GM18873 (cell line): ENCODE measurements around the gene STX19.
"Not testable (repeated sequence)": the region's sequence is repeated elsewhere in the genome, so short reads cannot be mapped to it uniquely, and the experiment has no call there.

Experiments
- ATAC-seq: cut with Tn5 transposase; IDR thresholded peaks from one replicate; pipeline ENCODE4 v1.9.1; 2021; ENCODE audit warnings: mild to moderate bottlenecking, moderate library complexity, moderate number of reproducible peaks; ENCODE audit not compliant: unreplicated experiment, low FRiP score

The STX19 gene, protein sequence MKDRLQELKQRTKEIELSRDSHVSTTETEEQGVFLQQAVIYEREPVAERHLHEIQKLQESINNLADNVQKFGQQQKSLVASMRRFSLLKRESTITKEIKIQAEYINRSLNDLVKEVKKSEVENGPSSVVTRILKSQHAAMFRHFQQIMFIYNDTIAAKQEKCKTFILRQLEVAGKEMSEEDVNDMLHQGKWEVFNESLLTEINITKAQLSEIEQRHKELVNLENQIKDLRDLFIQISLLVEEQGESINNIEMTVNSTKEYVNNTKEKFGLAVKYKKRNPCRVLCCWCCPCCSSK

DNA sequence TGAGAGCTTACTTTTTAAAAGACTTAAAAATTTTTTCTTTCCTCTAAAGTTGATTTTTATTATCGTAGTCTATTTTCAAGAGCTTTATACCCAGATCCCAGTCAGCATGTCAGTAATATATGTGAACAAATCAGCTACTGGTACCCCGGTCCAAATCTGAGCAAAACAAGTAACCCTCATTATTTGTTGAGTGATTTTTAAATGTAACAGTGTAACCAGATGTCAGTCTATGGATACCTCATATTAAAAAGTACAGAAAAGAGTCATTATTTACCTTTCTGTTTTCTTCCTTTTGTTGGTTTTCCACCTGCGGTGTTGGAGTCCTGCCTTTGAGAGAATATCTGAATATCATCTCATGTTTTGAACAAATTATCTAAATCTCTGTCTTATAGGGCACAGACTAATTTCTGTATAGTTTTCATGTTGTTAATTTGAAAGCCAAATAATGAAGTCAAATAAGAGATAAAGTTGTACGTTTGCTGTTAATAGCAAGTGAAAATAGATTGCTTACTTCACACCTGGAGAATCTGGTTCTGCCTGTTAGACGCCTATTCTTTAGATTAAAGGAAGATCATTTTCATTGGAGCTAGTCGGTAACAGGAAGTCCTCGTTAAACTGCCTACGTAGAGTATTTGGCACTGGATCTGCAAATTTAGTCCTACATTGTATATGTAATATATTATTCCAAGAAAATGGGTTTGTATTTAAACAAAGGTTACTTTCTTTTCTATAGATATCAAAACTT is at the start of gene STX19:
Gene STX19, minus strand, starts transcription at position 505 of the 745 bp plus-strand sequence. CDS start 13,328 bp downstream, outside the sequence.
- no peak for ATAC-seq

GRCh38 chr3:94076055-94076454 is 47.7 kb upstream of the STX19 start:
- ATAC-seq = no peak

DNA sequence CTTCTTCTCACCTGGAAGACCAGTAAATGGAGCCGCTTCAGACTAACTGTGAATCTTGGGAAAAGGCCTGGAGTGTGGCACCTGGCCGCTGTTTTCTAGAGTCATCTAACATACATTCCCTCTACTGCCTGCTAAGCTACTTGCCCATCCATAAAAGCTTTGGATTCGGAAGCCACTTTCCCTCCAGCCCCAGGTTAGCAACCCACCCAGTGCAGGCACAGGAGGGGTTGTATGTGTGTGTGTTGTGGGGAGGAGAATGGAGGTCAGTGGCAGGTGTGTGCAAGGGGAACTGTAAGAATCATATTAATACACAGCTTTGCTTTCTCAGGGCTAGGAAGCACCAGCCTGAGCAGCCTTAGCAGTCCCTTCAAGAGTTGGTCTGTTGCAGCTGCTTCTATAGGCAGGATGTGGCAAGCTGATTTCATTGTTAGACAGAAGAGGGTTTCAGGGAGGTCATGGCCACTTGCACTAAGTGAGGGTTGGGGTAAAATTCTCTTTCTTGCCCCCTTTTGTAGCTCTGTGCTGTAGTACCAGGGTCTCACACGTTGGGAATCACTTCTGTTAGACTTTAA is 43.4 kb upstream of the STX19 start:
- peak; percentile 69 for ATAC-seq

DNA sequence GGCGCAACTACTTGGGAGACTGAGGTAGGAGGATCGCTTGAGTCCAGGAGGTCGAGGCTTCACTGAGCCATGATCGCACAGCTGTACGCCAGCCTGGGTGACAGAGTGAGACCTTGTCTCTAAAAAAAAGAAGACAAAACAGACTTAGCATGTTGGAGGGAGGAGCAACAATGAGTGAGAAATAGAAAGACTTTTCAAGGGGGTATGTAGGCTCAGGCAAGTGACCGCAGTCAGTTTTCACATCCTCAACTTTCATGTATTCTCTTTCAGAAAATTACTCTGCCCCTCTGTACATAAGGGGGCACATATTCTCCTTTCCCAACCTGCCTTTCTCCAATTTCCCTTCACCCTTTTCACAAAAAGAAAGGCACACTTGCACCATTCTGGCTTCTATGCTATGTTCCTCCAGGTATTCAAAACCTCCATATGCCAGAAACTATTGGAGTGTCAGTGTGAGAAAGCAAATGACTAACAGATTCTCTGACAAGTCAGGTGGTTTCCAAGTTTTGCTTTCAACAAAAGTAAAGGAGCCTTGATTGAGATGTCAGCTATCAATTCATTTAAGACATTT is 42.0 kb upstream of the STX19 start:
- peak; percentile 36 for ATAC-seq

GRCh38 chr3:94069194-94069813 is 40.9 kb upstream of the STX19 start:
- no peak for ATAC-seq

DNA sequence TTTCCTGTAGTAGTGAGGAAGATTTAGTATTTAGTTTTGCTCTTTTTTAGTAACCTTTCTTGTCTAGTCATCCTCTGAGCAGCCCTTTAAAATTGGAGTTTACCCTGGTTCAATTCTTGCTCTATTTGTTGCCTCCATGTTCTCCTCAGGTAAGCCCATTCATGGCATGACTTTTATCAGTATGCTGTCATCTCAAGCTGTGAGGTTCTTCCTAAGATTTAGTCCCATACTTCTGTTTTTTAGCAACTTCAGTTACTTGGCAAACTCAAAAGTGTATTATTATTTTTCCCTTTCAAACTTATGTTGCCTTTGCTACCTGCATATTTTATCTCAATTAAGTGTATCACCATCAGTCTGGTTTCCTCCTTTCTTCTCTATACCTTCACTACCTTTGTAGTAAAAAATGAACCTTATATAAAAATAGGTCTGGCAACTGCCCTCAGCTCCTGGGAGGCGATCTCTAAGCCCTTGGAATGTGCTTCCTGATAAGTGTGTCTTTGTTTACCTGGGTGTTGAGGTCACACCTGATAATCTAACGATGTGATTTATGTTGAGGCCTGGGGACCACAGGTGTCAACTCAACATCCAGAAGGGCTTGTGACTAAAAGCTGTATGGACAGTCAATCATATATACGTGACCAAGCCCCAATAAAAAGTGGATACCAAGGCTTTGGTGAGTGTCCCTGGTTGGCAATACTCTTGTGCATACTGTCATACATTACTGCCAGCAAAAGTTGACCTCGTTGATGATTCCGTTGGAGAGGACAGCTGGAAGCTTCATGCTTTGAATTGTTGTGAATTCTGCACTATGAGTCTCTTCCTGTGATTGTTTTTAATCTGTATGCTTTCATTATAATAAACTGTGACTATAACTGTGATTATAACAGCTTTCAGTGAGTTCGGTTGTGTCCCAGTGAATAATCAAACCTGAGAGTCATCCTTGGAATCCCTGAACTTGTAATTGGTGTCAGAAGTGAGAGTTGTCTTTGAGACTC is 38.4 kb upstream of the STX19 start:
- no peak for ATAC-seq

DNA sequence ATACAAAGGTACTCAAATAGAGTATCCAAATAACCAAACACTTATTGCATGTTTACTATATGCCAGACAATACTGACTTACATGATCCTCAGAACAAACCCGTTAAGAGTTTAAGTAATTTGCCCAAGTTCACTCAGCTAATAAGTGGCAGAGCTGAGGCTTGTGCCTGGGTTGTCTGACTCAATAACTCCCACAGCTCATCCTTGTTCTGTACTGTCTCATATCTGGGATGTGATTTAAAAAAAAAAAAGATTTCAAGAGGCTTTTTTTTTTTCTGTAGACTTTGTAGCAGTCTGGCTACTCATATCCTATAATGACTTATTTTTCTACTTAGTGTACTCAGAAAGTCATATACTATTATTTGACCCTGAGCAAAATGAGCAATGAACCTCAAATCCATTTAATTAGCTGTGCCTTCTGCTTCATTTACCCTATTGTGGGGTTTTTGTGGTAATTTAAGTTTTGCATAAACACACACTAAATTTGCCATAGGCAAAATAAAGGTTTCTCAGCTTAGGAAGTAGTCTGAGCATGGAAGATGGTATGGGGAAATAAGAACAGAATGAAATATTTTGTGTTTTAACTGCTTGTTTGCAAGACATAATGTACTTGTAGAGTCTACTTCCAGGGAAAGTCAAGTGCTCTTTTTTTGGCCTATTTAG is 37.6 kb upstream of the STX19 start:
- ATAC-seq = no peak

DNA sequence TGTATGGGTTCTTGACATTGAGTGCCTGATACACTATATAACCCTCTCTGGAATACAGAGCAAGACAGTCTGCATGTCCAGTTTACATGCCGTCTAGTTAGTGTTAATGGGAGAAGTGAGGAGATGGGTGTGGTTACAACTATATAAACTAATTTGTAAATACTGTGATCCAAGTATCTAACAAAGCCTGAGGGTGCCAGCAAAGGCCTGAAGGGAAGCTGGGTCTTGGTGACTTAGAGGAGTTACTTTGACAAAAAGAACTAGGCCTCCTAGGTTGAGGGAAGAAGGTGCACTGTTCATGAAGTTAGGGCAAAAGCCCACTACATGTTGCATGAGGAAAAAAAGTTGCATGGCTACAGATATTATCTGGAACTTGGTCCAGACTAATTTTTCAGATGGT is 36.7 kb upstream of the STX19 start:
- ATAC-seq = no peak

GRCh38 chr3:94064243-94064860 is 36.0 kb upstream of the STX19 start:
- no peak for ATAC-seq

DNA sequence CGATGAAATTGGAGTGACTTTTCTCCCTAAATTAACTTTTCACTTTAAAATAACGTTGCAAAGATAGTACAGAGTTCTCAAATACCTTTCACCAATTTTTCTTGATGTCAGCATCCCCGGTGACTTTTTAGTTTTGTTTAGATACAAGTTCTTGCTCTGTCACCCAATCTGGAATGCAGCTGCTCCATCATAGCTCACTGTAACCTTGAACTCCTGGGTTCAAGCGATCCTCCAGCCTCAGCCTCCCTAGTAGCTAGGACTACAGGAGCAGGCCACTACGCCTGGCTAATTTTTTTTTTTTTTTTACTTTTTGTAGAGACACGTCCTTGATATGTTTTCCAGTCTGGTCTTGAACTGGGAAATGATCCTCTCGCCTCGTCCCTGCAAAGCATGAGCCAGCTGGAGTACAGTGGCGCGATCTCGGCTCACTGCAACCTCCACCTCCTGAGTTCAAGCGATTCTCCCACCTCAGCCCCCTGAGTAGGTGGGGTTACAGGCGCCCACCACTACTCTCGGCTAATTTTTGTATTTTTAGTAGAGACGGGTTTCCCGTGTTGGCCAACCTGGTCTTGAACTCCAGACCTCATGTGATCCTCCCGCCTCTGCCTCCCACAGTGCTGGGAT is 35.2 kb upstream of the STX19 start:
- ATAC-seq = no peak

- ATAC-seq = peak; percentile 95
Observed at GRCh38 chr3:94062513-94063404, 34.4 kb upstream of the STX19 start, which contains the start of the genes DHFR2 and NSUN3. TSS of gene DHFR2 (minus strand) at chr3:94062916. CDS start at chr3:94061511, 1,405 bp downstream. TSS of gene NSUN3 (plus strand) at chr3:94063061. CDS start at chr3:94063127, 66 bp downstream.

GRCh38 chr3:94061297-94061696 is 32.9 kb upstream of the STX19 start:
- ATAC-seq = no peak

DNA sequence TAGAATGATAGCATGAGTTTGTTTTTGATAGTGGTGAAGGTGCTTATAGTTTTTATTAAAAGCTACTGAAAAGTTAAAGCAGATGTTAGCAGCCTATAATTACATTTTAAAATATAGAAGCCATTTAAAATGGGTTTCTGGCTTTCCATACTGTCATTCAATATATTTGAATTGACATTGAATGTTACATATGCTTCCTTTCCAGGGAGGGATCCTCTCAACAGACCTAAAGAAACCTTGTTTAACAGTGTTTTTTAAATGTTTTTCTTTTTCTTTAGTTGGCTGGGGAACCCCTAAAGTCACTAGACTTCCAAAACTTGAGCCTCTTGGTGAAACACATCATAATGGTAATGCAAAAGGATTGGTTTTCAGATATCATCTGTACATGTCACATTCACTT is 22.1 kb upstream of the STX19 start:
- no peak for ATAC-seq

- ATAC-seq = no peak
Observed at GRCh38 chr3:94049267-94049666, 20.9 kb upstream of the STX19 start.

DNA sequence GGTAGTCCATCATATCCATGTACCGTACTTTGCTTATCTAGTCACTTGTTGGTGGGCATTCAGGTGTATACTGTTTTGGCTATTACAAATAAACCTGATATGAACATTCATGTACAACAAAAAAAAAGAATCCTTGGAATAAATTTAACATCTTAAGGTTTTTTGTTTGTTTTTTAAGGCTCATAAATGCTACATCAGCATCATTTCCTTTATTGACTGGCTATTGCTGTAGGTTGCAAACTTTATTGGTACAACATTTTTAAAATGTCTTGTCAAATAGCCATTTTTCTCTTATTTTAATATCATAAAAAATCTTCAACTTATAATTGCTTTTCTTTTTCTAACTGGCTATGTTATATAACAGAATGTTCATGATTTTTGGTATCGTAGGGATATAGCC is 18.1 kb upstream of the STX19 start:
- ATAC-seq = no peak

GRCh38 chr3:94044100-94044936 is 15.9 kb upstream of the STX19 start:
- ATAC-seq = not testable (repeated sequence)
